UCSD-AML1 (cell line): ENCODE results near the gene VPREB3.

Experiments used
- DNase-seq: peaks from one replicate; lab custom pipeline; 2025; ENCODE audit not compliant: unreplicated experiment; lab: John Stamatoyannopoulos, UW

VPREB3 gene

DNA sequence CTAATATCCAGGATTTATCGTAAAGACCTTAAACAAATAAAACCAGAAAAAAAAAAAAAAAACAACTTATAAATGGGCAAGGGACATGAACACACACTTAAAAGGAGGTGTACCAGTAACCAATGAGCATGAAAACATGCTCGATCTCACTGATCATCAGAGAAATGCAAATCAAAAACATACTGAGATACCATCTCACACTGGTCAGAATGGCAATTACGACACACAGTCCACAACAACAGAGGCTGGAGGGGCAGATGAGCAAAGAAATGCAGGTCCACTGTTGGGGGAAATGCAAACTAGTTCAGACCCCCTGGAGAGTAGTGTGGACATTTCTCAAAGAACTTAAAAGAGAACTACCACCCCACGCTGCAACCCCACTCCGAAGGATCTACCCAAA, 50.2 kb downstream of the VPREB3 start:
- DNase-seq = no peak
